ENCODE results near the gene USP47. TPM values are rescaled to one million over a fixed set of nuclear protein-coding genes. Genes with fewer than 3 reads are reported as not detected.
A peak's percentile ranks its signal among the peaks of the same experiment; 100 is the strongest.

The USP47 gene
- total and polyA plus RNA-seq, 2 donors (not counting 1 experiment from before 2014, with no cell fraction given) = 12.8 to 52.9 TPM

- H3K4me3 Mint-ChIP-seq = no peak overlapping the region
Measured at GRCh38 chr11:11843642-11844041, 1.9 kb downstream of the USP47 start.

More at GRCh38 chr11:11843642-11844041, 1.9 kb downstream of the USP47 start:
- Histone ChIP-seq H3K4me1 (ENCODE audit: control insufficient read depth in 2 of 2, insufficient read depth in 2 of 2, low read length in 2 of 2) (peaks cover 31 to 48% of the 10 kb centered on the region in 2 donors), H3K36me3 (replicated peaks in 1 of 2; ENCODE audit: control extremely low read depth in 1 of 2, control insufficient read depth in 1 of 2, extremely low read depth in 1 of 2, insufficient read depth in 2 of 2, low read length in 1 of 2) (no peaks in the 10 kb centered on the region), H3K4me3 (ENCODE audit: control extremely low read depth in 1 of 5, extremely low read depth in 1 of 5, insufficient read depth in 1 of 5, low read depth in 2 of 5, low read length in 4 of 5) (peak overlapping the region in 3 of 5 experiments; percentile 64 to 92 (median 85)), H3K9ac (ENCODE audit: low read length) (peak overlapping the region; percentile 97), H3K4me2 (replicated peaks; ENCODE audit: low read depth, low read length, poor library complexity, severe bottlenecking) (peak overlapping the region; percentile 85), H3K27me3 (replicated peaks in 1 of 4; ENCODE audit: control extremely low read depth in 1 of 4, control insufficient read depth in 3 of 4, insufficient read depth in 4 of 4, low read length in 3 of 4) (peaks cover 0 to 4% (median 0%) of the 10 kb centered on the region in 4 experiments), H3K79me2 (ENCODE audit: control insufficient read depth, insufficient read depth, low read length) (peaks cover 67% of the 10 kb centered on the region), H4K20me1 (ENCODE audit: control insufficient read depth, insufficient read depth, low read length, poor library complexity, severe bottlenecking) (peaks cover 18% of the 10 kb centered on the region), H3K9me3 (ENCODE audit: control extremely low read depth in 1 of 3, control insufficient read depth in 2 of 3, insufficient read depth in 1 of 3, low read length in 2 of 3) (no peaks in the 10 kb centered on the region), H3K27ac (ENCODE audit: low read length in 2 of 2) (peak overlapping the region; percentile 87 to 98), H2AFZ (ENCODE audit: insufficient read depth, low read depth, low read length, poor library complexity, severe bottlenecking) (peak overlapping the region; percentile 39)
- peaks cover 38% of the 10 kb centered on the region for H3K4me1 Mint-ChIP-seq
- H3K9me3 Mint-ChIP-seq (ENCODE audit: insufficient read depth) = no peaks in the 10 kb centered on the region
- CTCF ChIA-PET = interaction anchor here (0.6 to 1.5 kb wide), 5 partner anchors 9 to 1035 kb away, joined by 3 to 5 read pairs (median 3); partner anchors contain the start of gene EIF4G2
- H3K27ac Mint-ChIP-seq = no peak overlapping the region
- peaks cover 3% of the 10 kb centered on the region for H3K27me3 Mint-ChIP-seq
- DNase-seq (no peak), ATAC-seq (ENCODE audit: low read depth) (no peak)
- no CpG with 5 or more reads among the region's 2 CpGs for WGBS (ENCODE audit: insufficient coverage)
- POLR2A ChIA-PET = interaction anchor here (0.5 kb wide), 1 partner anchor 1049 kb away, joined by 3 read pairs; no protein-coding TSS in a partner anchor
- intact Hi-C loops (cut with micrococcal nuclease) = loop anchor here (2.0 to 5.0 kb wide), 6 partner anchors 34 to 1546 kb away; partner anchors contain the start of genes BMAL1, EIF4G2 and ZBED5
- TF ChIP-seq CTCF (IDR thresholded peaks at IDR 0.05) (no peak), EZH2 (IDR thresholded peaks at IDR 0.05; ENCODE audit: borderline replicate concordance, insufficient read depth, low read depth, low read length, poor library complexity, severe bottlenecking) (no peak)
